HG02763 (cell line): Measurements from ENCODE around the gene PTPN14.

Experiments used
- ATAC-seq: cut with Tn5 transposase; IDR thresholded peaks from one replicate; pipeline ENCODE4 v1.9.1; 2021; ENCODE audit warnings: mild to moderate bottlenecking, moderate library complexity; ENCODE audit not compliant: unreplicated experiment

The PTPN14 gene

GRCh38 chr1:214342525-214342924 lies 208.9 kb downstream of the PTPN14 start:
- no peak for ATAC-seq

GRCh38 chr1:214341932-214342331 lies 209.5 kb downstream of the PTPN14 start:
- ATAC-seq = no peak

GRCh38 chr1:214341459-214341858 lies 209.9 kb downstream of the PTPN14 start:
- no peak for ATAC-seq

GRCh38 chr1:214338212-214338611 lies 213.2 kb downstream of the PTPN14 start:
- no peak for ATAC-seq

GRCh38 chr1:214337511-214337910 lies 213.9 kb downstream of the PTPN14 start:
- ATAC-seq = no peak

GRCh38 chr1:214337015-214337414 lies 214.4 kb downstream of the PTPN14 start:
- ATAC-seq = no peak

- no peak for ATAC-seq
These were observed 215.8 kb downstream of the PTPN14 start for GRCh38 chr1:214335567-214335966.

- ATAC-seq = no peak
These were observed 218.2 kb downstream of the PTPN14 start for GRCh38 chr1:214332946-214333798.

GRCh38 chr1:214331827-214332423 lies 219.5 kb downstream of the PTPN14 start:
- ATAC-seq = no peak

- no peak for ATAC-seq
These were observed 220.2 kb downstream of the PTPN14 start for GRCh38 chr1:214331180-214331579.

GRCh38 chr1:214330715-214331114 lies 220.7 kb downstream of the PTPN14 start:
- ATAC-seq = no peak

GRCh38 chr1:214330222-214330621 lies 221.2 kb downstream of the PTPN14 start:
- no peak for ATAC-seq

- ATAC-seq = no peak
These were observed 221.8 kb downstream of the PTPN14 start for GRCh38 chr1:214329470-214330220.

- ATAC-seq = peak; percentile 83
These were observed 222.5 kb downstream of the PTPN14 start for GRCh38 chr1:214328770-214329469.

GRCh38 chr1:214327514-214327913 lies 223.9 kb downstream of the PTPN14 start:
- ATAC-seq = no peak

GRCh38 chr1:214326406-214326805 lies 225.0 kb downstream of the PTPN14 start:
- peak; percentile 75 for ATAC-seq

- no peak for ATAC-seq
These were observed 226.3 kb downstream of the PTPN14 start for GRCh38 chr1:214324896-214325800.

GRCh38 chr1:214321705-214322453 lies 229.5 kb downstream of the PTPN14 start:
- ATAC-seq = peak; percentile 39

- no peak for ATAC-seq
These were observed 231.5 kb downstream of the PTPN14 start for GRCh38 chr1:214319938-214320337.
